Testis (tissue), 3 donors: ENCODE measurements around the gene CCHCR1. TPM values are rescaled to one million over a fixed set of nuclear protein-coding genes. Genes with fewer than 3 reads are reported as not detected.
"Not testable (repeated sequence)": the region's sequence is repeated elsewhere in the genome, so short reads cannot be mapped to it uniquely, and the experiment has no call there.

Experiments used
- DNase-seq: peaks from one replicate; pipeline ENCODE4 v3.0.0-alpha.2; 2019
- H3K27ac ChIP-seq, 2 donors: fragments of 200-600 bp; sonication (generic); one replicate each; pipeline ENCODE4 v1.5.1; 2019
- H3K27me3 ChIP-seq: fragments of 200-600 bp; sonication (generic); one replicate; pipeline ENCODE4 v1.5.1; 2019
- H3K36me3 ChIP-seq: fragments of 200-600 bp; sonication (generic); one replicate; pipeline ENCODE4 v1.5.1; 2017; ENCODE audit warnings: low read depth; ENCODE audit errors: missing control alignments
- H3K4me1 ChIP-seq: fragments of 200-600 bp; sonication (generic); one replicate; pipeline ENCODE4 v1.5.1; 2019
- H3K4me3 ChIP-seq, 2 donors: fragments of 200-600 bp; sonication (generic); one replicate each; pipeline ENCODE4 v1.5.1; 2017 to 2019
- H3K9me3 ChIP-seq: fragments of 200-600 bp; sonication (generic); one replicate; pipeline ENCODE4 v1.5.1; 2017
- CTCF ChIP-seq, 3 experiments: fragments of 450-650 bp in 2 of 3; fragments of 200-600 bp in 1 of 3; sonication (generic) in 1 of 3; IDR thresholded peaks; one replicate each; pipeline ENCODE4 v1.5.1; 2016 to 2019; ENCODE audit warnings: antibody characterized with exemption in 3 of 3, mild to moderate bottlenecking in 2 of 3, moderate library complexity in 1 of 3
- POLR2A ChIP-seq: fragments of 450-650 bp; IDR thresholded peaks from one replicate; pipeline ENCODE4 v1.6.1; 2017; ENCODE audit warnings: antibody characterized with exemption, mild to moderate bottlenecking, moderate library complexity
- WGBS, 2 donors: methylation state at CpG; one replicate each; pipeline ENCODE4 v1.1.5; 2018; 5-methylcytosine and 5-hydroxymethylcytosine counted together
- intact Hi-C: fragments of 100-400 bp; cut with DNase I; formaldehyde crosslinking; loops from one replicate; pipeline ENCODE4 v1.15.1; 2023; ENCODE audit warnings: low total_unique reads
- polyA plus RNA-seq: library from polyadenylated mRNA; stranded (reverse); fragments of 350-450 nt; fragmentation: Illumina TruSeq; extraction: RNeasy Lipid Tissue Mini Kit (QIAGEN cat#74804); gene quantifications from one replicate; pipeline ENCODE4 v1.2.3, GENCODE V29; 2014; ENCODE audit warnings: low read depth, low replicate concordance; ENCODE audit not compliant: insufficient read depth
- total RNA-seq, 2 donors: library from RNA; depleted of rRNA; stranded (reverse); fragments of >200 nt; gene quantifications; one replicate each; pipeline ENCODE4 v1.2.3, GENCODE V29; 2016

Gene CCHCR1
- total and polyA plus RNA-seq, 3 donors from 2014 or later, result 86.4 to 174 (median 93.2) TPM

- DNase-seq, result no peak
- Histone ChIP-seq H3K4me3 (no peak overlapping the region), H3K36me3 (no peaks in the 10 kb centered on the region), H3K27ac (no peak overlapping the region), H3K27me3 (no peaks in the 10 kb centered on the region), H3K4me1 (no peaks in the 10 kb centered on the region), H3K9me3 (no peaks in the 10 kb centered on the region)
- intact Hi-C loops, result no loop called here
- TF ChIP-seq CTCF (IDR thresholded peaks at IDR 0.05), result no peak
- TF ChIP-seq POLR2A, result no peak
- WGBS, 2 donors, result 66 to 88% methylated on average over 5 of the region's 5 CpGs
Measured at GRCh38 chr6:31187780-31188194, 30.2 kb upstream of the CCHCR1 start.

GRCh38 chr6:31186052-31186734, 28.6 kb upstream of the CCHCR1 start:
- Histone ChIP-seq H3K27me3 (no peaks in the 10 kb centered on the region), H3K4me3 (no peak overlapping the region), H3K27ac (peak overlapping the region in 1 of 2 donors; percentile 88), H3K9me3 (no peaks in the 10 kb centered on the region), H3K4me1 (no peaks in the 10 kb centered on the region), H3K36me3 (no peaks in the 10 kb centered on the region)
- WGBS, 2 donors, result 58 to 89% methylated on average over 9 to 24 of the region's 24 CpGs
- TF ChIP-seq POLR2A, result no peak
- no peak for TF ChIP-seq CTCF (IDR thresholded peaks at IDR 0.05)
- intact Hi-C loops, result no loop called here
- no peak for DNase-seq

GRCh38 chr6:31185695-31186051, 28.1 kb upstream of the CCHCR1 start:
- peak overlapping the region in 1 of 2 donors; percentile 88 for H3K27ac ChIP-seq
- 65 to 98% methylated on average over 3 to 4 of the region's 4 CpGs for WGBS, 2 donors
- H3K36me3 ChIP-seq, H3K9me3 ChIP-seq, H3K27me3 ChIP-seq, H3K4me1 ChIP-seq, DNase-seq, H3K4me3 ChIP-seq, intact Hi-C loops: not testable (repeated sequence)

- H3K4me1 ChIP-seq, DNase-seq, intact Hi-C loops, H3K9me3 ChIP-seq, H3K27me3 ChIP-seq, H3K4me3 ChIP-seq, H3K27ac ChIP-seq, H3K36me3 ChIP-seq: not testable (repeated sequence)
- WGBS, 2 donors, result 64% methylated on average over 5 to 6 of the region's 6 CpGs
Measured at GRCh38 chr6:31183859-31184258, 26.3 kb upstream of the CCHCR1 start.

GRCh38 chr6:31183287-31183686, 25.7 kb upstream of the CCHCR1 start:
- H3K36me3 ChIP-seq, H3K27me3 ChIP-seq, H3K27ac ChIP-seq, intact Hi-C loops, H3K4me1 ChIP-seq, H3K9me3 ChIP-seq, H3K4me3 ChIP-seq, DNase-seq: not testable (repeated sequence)
- WGBS, 2 donors, result 44 to 97% methylated on average over 2 of the region's 2 CpGs

- no peaks in the 10 kb centered on the region for H3K27me3 ChIP-seq
- H3K4me3 ChIP-seq, result peak overlapping the region; percentile 49 to 58
- peak overlapping the region in 1 of 2 donors; percentile 59 for H3K27ac ChIP-seq
- peak; percentile 86 for DNase-seq
- no peaks in the 10 kb centered on the region for H3K36me3 ChIP-seq
- H3K9me3 ChIP-seq, result no peaks in the 10 kb centered on the region
- TF ChIP-seq POLR2A (no peak), CTCF (IDR thresholded peaks at IDR 0.05) (no peak)
- intact Hi-C loops, result no loop called here
- no peaks in the 10 kb centered on the region for H3K4me1 ChIP-seq
- 9 to 62% methylated on average over 9 to 26 of the region's 26 CpGs for WGBS, 2 donors
Measured at GRCh38 chr6:31180500-31180899, 22.9 kb upstream of the CCHCR1 start.
